Muscle of leg (tissue), 11 donors: ENCODE results near the gene CEACAM7. TPM values are rescaled to one million over a fixed set of nuclear protein-coding genes. Genes with fewer than 3 reads are reported as not detected.
"Not testable (repeated sequence)": the region's sequence is repeated elsewhere in the genome, so short reads cannot be mapped to it uniquely, and the experiment has no call there.

Experiments
- DNase-seq: peaks from one replicate; pipeline ENCODE4 v3.0.0; 2013
- H3K27ac ChIP-seq: one replicate; pipeline ENCODE4 v1.5.1; 2013; ENCODE audit warnings: mild to moderate bottlenecking, low read length, control low read depth
- H3K27me3 ChIP-seq: one replicate; pipeline ENCODE4 v1.6.1; 2013; ENCODE audit warnings: low read length; ENCODE audit not compliant: control insufficient read depth, insufficient read depth
- H3K36me3 ChIP-seq: one replicate; pipeline ENCODE4 v1.6.1; 2013; ENCODE audit warnings: low read length; ENCODE audit not compliant: control insufficient read depth, insufficient read depth
- H3K4me1 ChIP-seq: one replicate; pipeline ENCODE4 v1.6.1; 2013; ENCODE audit warnings: low read length; ENCODE audit not compliant: control insufficient read depth, insufficient read depth
- H3K4me3 ChIP-seq: one replicate; pipeline ENCODE4 v1.5.1; 2013; ENCODE audit warnings: low read length, control low read depth
- H3K9me3 ChIP-seq: replicated peaks from 2 replicates; pipeline ENCODE4 v1.6.1; 2013; ENCODE audit warnings: low read depth, low read length; ENCODE audit not compliant: control insufficient read depth
- WGBS: methylation state at CpG from one replicate; pipeline ENCODE4 v1.1.5; 2013; ENCODE audit warnings: missing lambda C conversion rate; ENCODE audit not compliant: insufficient coverage; 5-methylcytosine and 5-hydroxymethylcytosine counted together
- polyA plus RNA-seq, 8 donors: library from polyadenylated mRNA; unstranded; fragments of 120-200 nt; gene quantifications; one replicate each; pipeline versions ENCODE4 v1.2.1 to v1.2.3, GENCODE V29; 2013; ENCODE audit warnings: inconsistent platforms in 1 of 8, low replicate concordance in 1 of 8; ENCODE audit not compliant: insufficient read length in 8 of 8, insufficient read depth in 1 of 8
- total RNA-seq: library from RNA; stranded (reverse); fragments of 120-200 nt; gene quantifications from one replicate; pipeline ENCODE4 v1.2.4, GENCODE V29; 2013

CEACAM7 gene
- total and polyA plus RNA-seq, 9 donors, result 0.12 TPM; not detected in 8

- not testable (repeated sequence) for H3K4me1 ChIP-seq, H3K27me3 ChIP-seq, H3K4me3 ChIP-seq, H3K27ac ChIP-seq, H3K9me3 ChIP-seq, DNase-seq, H3K36me3 ChIP-seq
- WGBS, result 86% methylated on average over 3 of the region's 8 CpGs
Measured at GRCh38 chr19:41709516-41709915, 21.4 kb upstream of the CEACAM7 start.

DNA sequence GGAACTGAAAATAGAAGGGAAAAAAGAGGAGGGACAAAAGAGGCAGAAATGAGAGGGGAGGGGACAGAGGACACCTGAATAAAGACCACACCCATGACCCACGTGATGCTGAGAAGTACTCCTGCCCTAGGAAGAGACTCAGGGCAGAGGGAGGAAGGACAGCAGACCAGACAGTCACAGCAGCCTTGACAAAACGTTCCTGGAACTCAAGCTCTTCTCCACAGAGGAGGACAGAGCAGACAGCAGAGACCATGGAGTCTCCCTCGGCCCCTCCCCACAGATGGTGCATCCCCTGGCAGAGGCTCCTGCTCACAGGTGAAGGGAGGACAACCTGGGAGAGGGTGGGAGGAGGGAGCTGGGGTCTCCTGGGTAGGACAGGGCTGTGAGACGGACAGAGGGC is 20.4 kb upstream of the CEACAM7 start, which contains the start of gene CEACAM5:
Gene CEACAM5, plus strand, starts transcription at position 146 of the 400 bp plus-strand sequence. Its CDS starts 106 bp downstream, at position 252.
- peaks cover 3% of the 10 kb centered on the region for H3K27me3 ChIP-seq
- 17% methylated on average over 1 of the region's 4 CpGs for WGBS
- H3K36me3 ChIP-seq, result no peaks in the 10 kb centered on the region
- no peak for DNase-seq
- no peaks in the 10 kb centered on the region for H3K4me1 ChIP-seq
- H3K27ac ChIP-seq, result no peak within 1 kb of the TSS
- no peaks in the 10 kb centered on the region for H3K9me3 ChIP-seq
- H3K4me3 ChIP-seq, result no peak within 1 kb of the TSS

DNA sequence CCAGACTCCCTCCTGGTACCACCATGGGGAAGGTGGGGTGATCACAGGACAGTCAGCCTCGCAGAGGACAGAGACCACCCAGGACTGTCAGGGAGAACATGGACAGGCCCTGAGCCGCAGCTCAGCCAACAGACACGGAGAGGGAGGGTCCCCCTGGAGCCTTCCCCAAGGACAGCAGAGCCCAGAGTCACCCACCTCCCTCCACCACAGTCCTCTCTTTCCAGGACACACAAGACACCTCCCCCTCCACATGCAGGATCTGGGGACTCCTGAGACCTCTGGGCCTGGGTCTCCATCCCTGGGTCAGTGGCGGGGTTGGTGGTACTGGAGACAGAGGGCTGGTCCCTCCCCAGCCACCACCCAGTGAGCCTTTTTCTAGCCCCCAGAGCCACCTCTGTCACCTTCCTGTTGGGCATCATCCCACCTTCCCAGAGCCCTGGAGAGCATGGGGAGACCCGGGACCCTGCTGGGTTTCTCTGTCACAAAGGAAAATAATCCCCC is 19.9 kb upstream of the CEACAM7 start:
- Histone ChIP-seq H3K9me3 (no peaks in the 10 kb centered on the region), H3K27ac (no peak overlapping the region), H3K27me3 (peaks cover 3% of the 10 kb centered on the region), H3K4me1 (no peaks in the 10 kb centered on the region), H3K4me3 (no peak overlapping the region), H3K36me3 (no peaks in the 10 kb centered on the region)
- DNase-seq, result no peak
- 84% methylated on average over 4 of the region's 5 CpGs for WGBS

DNA sequence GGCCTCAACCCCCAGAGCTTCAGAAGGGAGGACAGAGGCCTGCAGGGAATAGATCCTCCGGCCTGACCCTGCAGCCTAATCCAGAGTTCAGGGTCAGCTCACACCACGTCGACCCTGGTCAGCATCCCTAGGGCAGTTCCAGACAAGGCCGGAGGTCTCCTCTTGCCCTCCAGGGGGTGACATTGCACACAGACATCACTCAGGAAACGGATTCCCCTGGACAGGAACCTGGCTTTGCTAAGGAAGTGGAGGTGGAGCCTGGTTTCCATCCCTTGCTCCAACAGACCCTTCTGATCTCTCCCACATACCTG is 19.4 kb upstream of the CEACAM7 start:
- no peaks in the 10 kb centered on the region for H3K36me3 ChIP-seq
- H3K9me3 ChIP-seq, result no peaks in the 10 kb centered on the region
- no peak overlapping the region for H3K27ac ChIP-seq
- 46% methylated on average over 4 of the region's 5 CpGs for WGBS
- H3K4me1 ChIP-seq, result no peaks in the 10 kb centered on the region
- no peak for DNase-seq
- peaks cover 3% of the 10 kb centered on the region for H3K27me3 ChIP-seq
- no peak overlapping the region for H3K4me3 ChIP-seq

DNA sequence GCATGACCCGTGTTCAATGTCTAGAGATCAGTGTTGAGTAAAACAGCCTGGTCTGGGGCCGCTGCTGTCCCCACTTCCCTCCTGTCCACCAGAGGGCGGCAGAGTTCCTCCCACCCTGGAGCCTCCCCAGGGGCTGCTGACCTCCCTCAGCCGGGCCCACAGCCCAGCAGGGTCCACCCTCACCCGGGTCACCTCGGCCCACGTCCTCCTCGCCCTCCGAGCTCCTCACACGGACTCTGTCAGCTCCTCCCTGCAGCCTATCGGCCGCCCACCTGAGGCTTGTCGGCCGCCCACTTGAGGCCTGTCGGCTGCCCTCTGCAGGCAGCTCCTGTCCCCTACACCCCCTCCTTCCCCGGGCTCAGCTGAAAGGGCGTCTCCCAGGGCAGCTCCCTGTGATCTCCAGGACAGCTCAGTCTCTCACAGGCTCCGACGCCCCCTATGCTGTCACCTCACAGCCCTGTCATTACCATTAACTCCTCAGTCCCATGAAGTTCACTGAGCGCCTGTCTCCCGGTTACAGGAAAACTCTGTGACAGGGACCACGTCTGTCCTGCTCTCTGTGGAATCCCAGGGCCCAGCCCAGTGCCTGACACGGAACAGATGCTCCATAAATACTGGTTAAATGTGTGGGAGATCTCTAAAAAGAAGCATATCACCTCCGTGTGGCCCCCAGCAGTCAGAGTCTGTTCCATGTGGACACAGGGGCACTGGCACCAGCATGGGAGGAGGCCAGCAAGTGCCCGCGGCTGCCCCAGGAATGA is 18.9 kb upstream of the CEACAM7 start:
- no peak overlapping the region for H3K27ac ChIP-seq
- no peaks in the 10 kb centered on the region for H3K9me3 ChIP-seq
- H3K36me3 ChIP-seq, result no peaks in the 10 kb centered on the region
- peaks cover 3% of the 10 kb centered on the region for H3K27me3 ChIP-seq
- H3K4me1 ChIP-seq, result no peaks in the 10 kb centered on the region
- H3K4me3 ChIP-seq, result no peak overlapping the region
- no peak for DNase-seq
- 12% methylated on average over 22 of the region's 26 CpGs for WGBS

DNA sequence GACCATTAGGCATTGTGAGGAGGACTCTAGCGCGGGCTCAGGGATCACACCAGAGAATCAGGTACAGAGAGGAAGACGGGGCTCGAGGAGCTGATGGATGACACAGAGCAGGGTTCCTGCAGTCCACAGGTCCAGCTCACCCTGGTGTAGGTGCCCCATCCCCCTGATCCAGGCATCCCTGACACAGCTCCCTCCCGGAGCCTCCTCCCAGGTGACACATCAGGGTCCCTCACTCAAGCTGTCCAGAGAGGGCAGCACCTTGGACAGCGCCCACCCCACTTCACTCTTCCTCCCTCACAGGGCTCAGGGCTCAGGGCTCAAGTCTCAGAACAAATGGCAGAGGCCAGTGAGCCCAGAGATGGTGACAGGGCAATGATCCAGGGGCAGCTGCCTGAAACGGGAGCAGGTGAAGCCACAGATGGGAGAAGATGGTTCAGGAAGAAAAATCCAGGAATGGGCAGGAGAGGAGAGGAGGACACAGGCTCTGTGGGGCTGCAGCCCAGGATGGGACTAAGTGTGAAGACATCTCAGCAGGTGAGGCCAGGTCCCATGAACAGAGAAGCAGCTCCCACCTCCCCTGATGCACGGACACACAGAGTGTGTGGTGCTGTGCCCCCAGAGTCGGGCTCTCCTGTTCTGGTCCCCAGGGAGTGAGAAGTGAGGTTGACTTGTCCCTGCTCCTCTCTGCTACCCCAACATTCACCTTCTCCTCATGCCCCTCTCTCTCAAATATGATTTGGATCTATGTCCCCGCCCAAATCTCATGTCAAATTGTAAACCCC is 17.5 kb upstream of the CEACAM7 start:
- Histone ChIP-seq H3K36me3 (no peaks in the 10 kb centered on the region), H3K27ac (no peak overlapping the region), H3K4me1 (no peaks in the 10 kb centered on the region), H3K27me3 (peaks cover 3% of the 10 kb centered on the region), H3K4me3 (no peak overlapping the region), H3K9me3 (no peaks in the 10 kb centered on the region)
- 29% methylated on average over 7 of the region's 10 CpGs for WGBS
- DNase-seq, result peak; percentile 17

DNA sequence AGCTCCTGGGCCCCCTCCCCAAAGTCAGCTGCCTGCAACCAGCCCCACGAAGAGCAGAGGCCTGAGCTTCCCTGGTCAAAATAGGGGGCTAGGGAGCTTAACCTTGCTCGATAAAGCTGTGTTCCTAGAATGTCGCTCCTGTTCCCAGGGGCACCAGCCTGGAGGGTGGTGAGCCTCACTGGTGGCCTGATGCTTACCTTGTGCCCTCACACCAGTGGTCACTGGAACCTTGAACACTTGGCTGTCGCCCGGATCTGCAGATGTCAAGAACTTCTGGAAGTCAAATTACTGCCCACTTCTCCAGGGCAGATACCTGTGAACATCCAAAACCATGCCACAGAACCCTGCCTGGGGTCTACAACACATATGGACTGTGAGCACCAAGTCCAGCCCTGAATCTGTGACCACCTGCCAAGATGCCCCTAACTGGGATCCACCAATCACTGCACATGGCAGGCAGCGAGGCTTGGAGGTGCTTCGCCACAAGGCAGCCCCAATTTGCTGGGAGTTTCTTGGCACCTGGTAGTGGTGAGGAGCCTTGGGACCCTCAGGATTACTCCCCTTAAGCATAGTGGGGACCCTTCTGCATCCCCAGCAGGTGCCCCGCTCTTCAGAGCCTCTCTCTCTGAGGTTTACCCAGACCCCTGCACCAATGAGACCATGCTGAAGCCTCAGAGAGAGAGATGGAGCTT is 15.7 kb upstream of the CEACAM7 start:
- no peak overlapping the region for H3K4me3 ChIP-seq
- no peak for DNase-seq
- H3K4me1 ChIP-seq, result no peaks in the 10 kb centered on the region
- 54% methylated on average over 6 of the region's 8 CpGs for WGBS
- H3K27me3 ChIP-seq, result peaks cover 3% of the 10 kb centered on the region
- no peaks in the 10 kb centered on the region for H3K36me3 ChIP-seq
- no peaks in the 10 kb centered on the region for H3K9me3 ChIP-seq
- H3K27ac ChIP-seq, result no peak overlapping the region

GRCh38 chr19:41702171-41702651 is 14.1 kb upstream of the CEACAM7 start:
- DNase-seq, result no peak
- Histone ChIP-seq H3K27ac (no peak overlapping the region), H3K27me3 (peaks cover 2% of the 10 kb centered on the region), H3K36me3 (no peaks in the 10 kb centered on the region), H3K4me3 (no peak overlapping the region), H3K9me3 (no peaks in the 10 kb centered on the region), H3K4me1 (no peaks in the 10 kb centered on the region)
- WGBS, result no CpG with 5 or more reads among the region's 3 CpGs

- H3K36me3 ChIP-seq, result no peaks in the 10 kb centered on the region
- H3K27ac ChIP-seq, result no peak overlapping the region
- no peaks in the 10 kb centered on the region for H3K4me1 ChIP-seq
- 30% methylated on average over 6 of the region's 10 CpGs for WGBS
- no peak for DNase-seq
- no peak overlapping the region for H3K4me3 ChIP-seq
- H3K9me3 ChIP-seq, result no peaks in the 10 kb centered on the region
- no peaks in the 10 kb centered on the region for H3K27me3 ChIP-seq
Measured at GRCh38 chr19:41701401-41702075, 13.5 kb upstream of the CEACAM7 start.
